ENCODE data around the gene ITFG1.

DNA sequence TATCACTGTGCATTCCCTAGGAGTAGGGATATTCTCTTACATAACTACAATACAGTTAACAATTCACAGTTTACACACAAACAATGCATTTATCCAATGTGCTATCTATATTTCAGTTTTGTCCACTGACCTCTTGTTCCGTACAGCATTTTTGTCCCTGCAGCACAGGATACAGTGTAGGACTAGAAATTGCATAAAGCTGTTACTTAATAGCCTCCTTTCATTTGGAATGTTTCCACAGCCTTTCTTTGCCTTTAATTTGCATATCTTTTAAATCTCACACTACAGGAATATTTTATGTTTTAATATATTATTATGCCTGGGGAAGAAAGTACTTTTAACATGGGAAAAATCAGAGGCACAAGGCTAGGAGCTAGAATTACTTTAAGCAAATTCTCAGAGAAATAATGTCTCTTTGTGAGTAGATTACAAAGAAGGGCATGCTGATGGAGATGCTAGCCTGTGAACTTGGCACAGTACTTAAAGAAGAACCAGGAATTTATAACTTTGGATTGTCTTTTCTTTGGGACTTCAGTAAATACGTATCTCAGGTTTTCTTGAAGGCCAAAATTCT lies 144.3 kb downstream of the ITFG1 start:
- TF ChIP-seq CTBP2 (IDR thresholded peaks at IDR 0.05; ENCODE audit: borderline replicate concordance, insufficient read depth, insufficient read length, low read length) (no peak), POLR2A (IDR thresholded peaks at IDR 0.05; ENCODE audit: control extremely low read depth in 1 of 2, low read depth in 2 of 2, low read length in 2 of 2) (no peak), MAFK (IDR thresholded peaks at IDR 0.05; ENCODE audit: low read depth, low read length) (no peak), SUZ12 (IDR thresholded peaks at IDR 0.05; ENCODE audit: low read length) (no peak), SIRT6 (IDR thresholded peaks at IDR 0.05; ENCODE audit: low read length) (no peak), YY1 (IDR thresholded peaks at IDR 0.05; ENCODE audit: low read depth, low read length) (no peak), TCF12 (IDR thresholded peaks at IDR 0.05; ENCODE audit: low read depth, low read length) (no peak), CHD2 (IDR thresholded peaks at IDR 0.05; ENCODE audit: low read length) (no peak), KDM1A (IDR thresholded peaks at IDR 0.05; ENCODE audit: borderline replicate concordance, low read length) (no peak), NANOG (IDR thresholded peaks at IDR 0.05; ENCODE audit: insufficient read depth, low read depth, low read length, poor library complexity, severe bottlenecking) (no peak), JUND (IDR thresholded peaks at IDR 0.05; ENCODE audit: low read length) (no peak), GABPA (IDR thresholded peaks at IDR 0.05; ENCODE audit: borderline replicate concordance, insufficient read depth, low read length) (no peak)
- TF ChIP-seq, protein P1, sequence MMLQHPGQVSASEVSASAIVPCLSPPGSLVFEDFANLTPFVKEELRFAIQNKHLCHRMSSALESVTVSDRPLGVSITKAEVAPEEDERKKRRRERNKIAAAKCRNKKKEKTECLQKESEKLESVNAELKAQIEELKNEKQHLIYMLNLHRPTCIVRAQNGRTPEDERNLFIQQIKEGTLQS (IDR thresholded peaks at IDR 0.05; ENCODE audit: insufficient read depth, low read depth, low read length) = no peak
- TF ChIP-seq, protein P2, sequence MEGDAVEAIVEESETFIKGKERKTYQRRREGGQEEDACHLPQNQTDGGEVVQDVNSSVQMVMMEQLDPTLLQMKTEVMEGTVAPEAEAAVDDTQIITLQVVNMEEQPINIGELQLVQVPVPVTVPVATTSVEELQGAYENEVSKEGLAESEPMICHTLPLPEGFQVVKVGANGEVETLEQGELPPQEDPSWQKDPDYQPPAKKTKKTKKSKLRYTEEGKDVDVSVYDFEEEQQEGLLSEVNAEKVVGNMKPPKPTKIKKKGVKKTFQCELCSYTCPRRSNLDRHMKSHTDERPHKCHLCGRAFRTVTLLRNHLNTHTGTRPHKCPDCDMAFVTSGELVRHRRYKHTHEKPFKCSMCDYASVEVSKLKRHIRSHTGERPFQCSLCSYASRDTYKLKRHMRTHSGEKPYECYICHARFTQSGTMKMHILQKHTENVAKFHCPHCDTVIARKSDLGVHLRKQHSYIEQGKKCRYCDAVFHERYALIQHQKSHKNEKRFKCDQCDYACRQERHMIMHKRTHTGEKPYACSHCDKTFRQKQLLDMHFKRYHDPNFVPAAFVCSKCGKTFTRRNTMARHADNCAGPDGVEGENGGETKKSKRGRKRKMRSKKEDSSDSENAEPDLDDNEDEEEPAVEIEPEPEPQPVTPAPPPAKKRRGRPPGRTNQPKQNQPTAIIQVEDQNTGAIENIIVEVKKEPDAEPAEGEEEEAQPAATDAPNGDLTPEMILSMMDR (IDR thresholded peaks at IDR 0.05; ENCODE audit: control extremely low read depth in 1 of 3, insufficient read depth in 1 of 3, low read depth in 1 of 3, low read length in 3 of 3) = no peak

Data from H1 (cell line).